Epithelial cell of proximal tubule (primary cell): ENCODE results near the gene LRMDA. TPM values are rescaled to one million over a fixed set of nuclear protein-coding genes. Genes with fewer than 3 reads are reported as not detected.

Experiments
- DNase-seq: peaks from one replicate; pipeline ENCODE4 v3.0.0-alpha.2; 2011; ENCODE audit warnings: low read depth
- H3K4me3 ChIP-seq: 2 replicates; pipeline ENCODE4 v1.5.1; 2011; ENCODE audit warnings: low read depth, mild to moderate bottlenecking, low read length
- total RNA-seq: library from RNA; depleted of rRNA; stranded (reverse); fragments of >200 nt; gene quantifications from 2 replicates; pipeline ENCODE4 v1.2.3, GENCODE V29; 2015
- TF ChIP-seq, protein P1 (sequence below): conservative IDR thresholded peaks from 2 replicates; pipeline ENCODE4 v1.5.1; 2012; ENCODE audit warnings: low read depth, mild to moderate bottlenecking, low read length

The LRMDA gene
- total RNA-seq, 1 donor from 2014 or later, result 0.75 TPM

GRCh38 chr10:76554033-76554408 is 1122.6 kb downstream of the LRMDA start:
- DNase-seq, result no peak
- H3K4me3 ChIP-seq, result no peak overlapping the region
- TF ChIP-seq, protein P1, sequence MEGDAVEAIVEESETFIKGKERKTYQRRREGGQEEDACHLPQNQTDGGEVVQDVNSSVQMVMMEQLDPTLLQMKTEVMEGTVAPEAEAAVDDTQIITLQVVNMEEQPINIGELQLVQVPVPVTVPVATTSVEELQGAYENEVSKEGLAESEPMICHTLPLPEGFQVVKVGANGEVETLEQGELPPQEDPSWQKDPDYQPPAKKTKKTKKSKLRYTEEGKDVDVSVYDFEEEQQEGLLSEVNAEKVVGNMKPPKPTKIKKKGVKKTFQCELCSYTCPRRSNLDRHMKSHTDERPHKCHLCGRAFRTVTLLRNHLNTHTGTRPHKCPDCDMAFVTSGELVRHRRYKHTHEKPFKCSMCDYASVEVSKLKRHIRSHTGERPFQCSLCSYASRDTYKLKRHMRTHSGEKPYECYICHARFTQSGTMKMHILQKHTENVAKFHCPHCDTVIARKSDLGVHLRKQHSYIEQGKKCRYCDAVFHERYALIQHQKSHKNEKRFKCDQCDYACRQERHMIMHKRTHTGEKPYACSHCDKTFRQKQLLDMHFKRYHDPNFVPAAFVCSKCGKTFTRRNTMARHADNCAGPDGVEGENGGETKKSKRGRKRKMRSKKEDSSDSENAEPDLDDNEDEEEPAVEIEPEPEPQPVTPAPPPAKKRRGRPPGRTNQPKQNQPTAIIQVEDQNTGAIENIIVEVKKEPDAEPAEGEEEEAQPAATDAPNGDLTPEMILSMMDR, result no peak

DNA sequence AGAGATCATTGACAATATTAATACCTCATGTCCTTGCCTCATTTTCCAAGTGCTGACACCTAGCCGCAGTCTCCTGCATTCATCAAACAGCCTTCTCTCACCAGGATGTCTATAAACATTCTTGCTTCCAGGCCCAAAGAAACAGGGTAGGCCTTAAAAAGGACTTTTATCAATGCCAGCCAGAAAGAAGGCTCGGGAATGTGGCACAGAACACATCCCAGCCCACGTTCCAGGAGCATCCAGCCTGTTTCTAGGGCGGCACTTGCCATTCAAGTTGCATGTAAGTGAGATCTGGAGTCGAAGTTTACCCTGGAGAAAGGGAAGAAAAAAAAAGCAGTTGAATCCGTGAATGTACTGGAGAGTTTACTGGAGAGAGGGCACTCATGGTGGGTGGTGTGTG is 1123.1 kb downstream of the LRMDA start:
- no peak overlapping the region for H3K4me3 ChIP-seq
- TF ChIP-seq, protein P1, result no peak
- DNase-seq, result no peak

GRCh38 chr10:76555067-76555670 is 1123.7 kb downstream of the LRMDA start:
- TF ChIP-seq, protein P1, result no peak
- no peak overlapping the region for H3K4me3 ChIP-seq
- no peak for DNase-seq

DNA sequence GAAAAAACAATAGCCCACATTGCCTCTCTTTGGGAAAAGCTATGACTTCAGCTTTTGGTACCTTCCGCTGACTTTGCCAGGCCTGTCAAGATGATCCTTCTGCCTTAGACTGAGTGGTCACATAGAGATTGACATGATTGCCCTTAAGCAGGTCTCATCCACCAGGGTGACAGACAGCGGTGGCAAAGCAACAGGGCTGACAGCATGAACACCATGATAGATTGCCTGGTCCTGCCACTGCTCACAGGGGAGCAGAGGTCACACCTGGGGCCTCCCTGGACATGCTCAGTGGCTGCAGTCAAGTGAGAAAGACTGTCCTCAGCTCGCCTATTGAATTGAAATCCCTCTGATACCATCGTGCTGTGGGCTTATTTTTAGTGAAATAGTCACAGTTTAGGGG is 1125.9 kb downstream of the LRMDA start:
- TF ChIP-seq, protein P1, result no peak
- no peak for DNase-seq
- H3K4me3 ChIP-seq, result no peak overlapping the region

GRCh38 chr10:76558586-76558985 is 1127.2 kb downstream of the LRMDA start:
- H3K4me3 ChIP-seq, result no peak overlapping the region
- DNase-seq, result peak; percentile 61
- TF ChIP-seq, protein P1, result no peak

DNA sequence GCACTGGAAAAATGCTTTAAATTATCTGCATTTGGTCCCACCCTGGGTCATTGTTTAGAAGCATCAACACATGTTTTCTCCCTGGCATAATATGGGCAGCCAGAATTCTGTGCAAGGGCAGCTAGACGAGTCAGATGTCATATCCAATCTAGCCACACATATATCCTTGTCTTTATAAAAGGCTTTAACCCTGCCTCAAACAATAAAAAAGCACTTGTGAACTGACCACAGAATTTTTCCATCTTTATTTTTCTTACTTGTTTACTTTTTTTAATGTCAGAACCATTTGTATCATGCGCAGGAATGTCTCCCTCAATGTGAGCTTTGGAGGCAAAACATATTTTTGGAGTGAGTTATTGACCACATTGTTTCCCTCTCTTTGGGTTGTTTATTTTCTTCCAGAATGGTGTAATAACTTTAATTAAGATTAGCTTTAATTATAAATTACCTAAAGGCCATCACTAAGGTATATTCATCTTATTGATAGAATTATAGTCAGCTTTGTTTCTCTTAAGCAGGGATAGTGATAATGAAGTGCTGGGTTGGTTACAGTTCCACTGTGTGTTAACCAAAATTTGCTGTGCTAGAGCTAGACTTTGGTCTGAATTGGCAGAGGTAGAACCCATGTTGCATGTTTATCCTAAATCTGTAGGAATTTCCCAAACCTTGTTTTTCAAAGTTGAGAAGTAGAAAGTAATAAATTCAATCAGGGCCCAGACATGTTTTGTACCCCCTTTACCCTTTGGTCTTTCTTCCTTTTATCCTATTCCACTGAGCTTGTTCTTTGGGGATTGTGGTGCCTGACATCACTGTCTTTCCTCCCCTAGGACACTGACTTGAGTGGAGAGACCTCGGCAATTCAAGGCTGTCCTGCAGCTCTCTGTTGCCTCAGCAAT is 1127.8 kb downstream of the LRMDA start:
- DNase-seq, result peak; percentile 20
- TF ChIP-seq, protein P1, result no peak

GRCh38 chr10:76559892-76560220 is 1128.4 kb downstream of the LRMDA start:
- TF ChIP-seq, protein P1, result no peak
- no peak overlapping the region for H3K4me3 ChIP-seq
- no peak for DNase-seq

More for the DNA sequence above, 1127.8 kb downstream of the LRMDA start:
- no peak overlapping the region for H3K4me3 ChIP-seq
